Gastroesophageal sphincter (tissue), 3 donors: ENCODE data around the gene FNDC3B.

ENCODE experiments used
- CTCF ChIP-seq, 4 experiments: fragments of 200-600 bp in 2 of 4; fragments of 450-650 bp in 2 of 4; sonication (generic) in 1 of 4; IDR thresholded peaks; one replicate each; pipeline ENCODE4 v1.5.1; 2017 to 2019; ENCODE audit warnings: antibody characterized with exemption in 4 of 4, mild to moderate bottlenecking in 2 of 4, moderate library complexity in 2 of 4
- POLR2A ChIP-seq, 2 donors: fragments of 450-650 bp; IDR thresholded peaks; one replicate each; pipeline ENCODE4 v1.6.1; 2017; ENCODE audit warnings: antibody characterized with exemption in 2 of 2, mild to moderate bottlenecking in 2 of 2, moderate library complexity in 1 of 2

- no peak for TF ChIP-seq CTCF (IDR thresholded peaks at IDR 0.05)
- no peak for TF ChIP-seq POLR2A (IDR thresholded peaks at IDR 0.05)
Observed at GRCh38 chr3:172227340-172228035, 188.1 kb downstream of the FNDC3B start.
